IMR-90 (cell line): ENCODE measurements around the gene REN.

Experiments
- CTCF ChIP-seq: conservative IDR thresholded peaks from 2 replicates; pipeline ENCODE4 v1.5.1; 2012; ENCODE audit warnings: mild to moderate bottlenecking, low read depth, low read length, improper control_type of control experiment
- MXI1 ChIP-seq: IDR thresholded peaks from 2 replicates; pipeline ENCODE4 v1.6.1; 2012; ENCODE audit warnings: low read depth, mild to moderate bottlenecking, low read length, moderate library complexity, borderline replicate concordance
- POLR2A ChIP-seq: IDR thresholded peaks from 2 replicates; pipeline ENCODE4 v1.6.1; 2012; ENCODE audit warnings: mild to moderate bottlenecking, low read depth, low read length

- no peak for TF ChIP-seq CTCF
- TF ChIP-seq POLR2A = no peak
- TF ChIP-seq MXI1 = no peak
Observed at GRCh38 chr1:204204944-204205343, 38.8 kb upstream of the REN start.
